ENCODE results near the gene C7orf25. TPM values are rescaled to one million over a fixed set of nuclear protein-coding genes. Genes with fewer than 3 reads are reported as not detected.

The C7orf25 gene
- total and polyA plus RNA-seq, 10 of the 15 experiments (the other 5 are each of a cell fraction or from before 2014, with no cell fraction given): 0.63 to 3.2 (median 1.7) TPM

GRCh38 chr7:42931834-42932651, 20.2 kb upstream of the C7orf25 start, which contains the start of the genes MRPL32 and PSMA2 (continued):
- TF ChIP-seq PRDM15 (CRISPR knock-in tag; IDR thresholded peaks at IDR 0.05) (no peak), HDGF (IDR thresholded peaks at IDR 0.05) (peak; percentile 21; the same call in 1 of the 2 replicates), KDM1A (IDR thresholded peaks at IDR 0.05; ENCODE audit: borderline replicate concordance) (no peak), MEF2B (IDR thresholded peaks at IDR 0.05; ENCODE audit: partially characterized antibody, poor library complexity, severe bottlenecking) (no peak), POLR2AphosphoS5 (IDR thresholded peaks at IDR 0.05; ENCODE audit: low read length) (peak; percentile 87), ZSCAN29 (IDR thresholded peaks at IDR 0.05) (no peak)
- TF ChIP-seq, protein P1, sequence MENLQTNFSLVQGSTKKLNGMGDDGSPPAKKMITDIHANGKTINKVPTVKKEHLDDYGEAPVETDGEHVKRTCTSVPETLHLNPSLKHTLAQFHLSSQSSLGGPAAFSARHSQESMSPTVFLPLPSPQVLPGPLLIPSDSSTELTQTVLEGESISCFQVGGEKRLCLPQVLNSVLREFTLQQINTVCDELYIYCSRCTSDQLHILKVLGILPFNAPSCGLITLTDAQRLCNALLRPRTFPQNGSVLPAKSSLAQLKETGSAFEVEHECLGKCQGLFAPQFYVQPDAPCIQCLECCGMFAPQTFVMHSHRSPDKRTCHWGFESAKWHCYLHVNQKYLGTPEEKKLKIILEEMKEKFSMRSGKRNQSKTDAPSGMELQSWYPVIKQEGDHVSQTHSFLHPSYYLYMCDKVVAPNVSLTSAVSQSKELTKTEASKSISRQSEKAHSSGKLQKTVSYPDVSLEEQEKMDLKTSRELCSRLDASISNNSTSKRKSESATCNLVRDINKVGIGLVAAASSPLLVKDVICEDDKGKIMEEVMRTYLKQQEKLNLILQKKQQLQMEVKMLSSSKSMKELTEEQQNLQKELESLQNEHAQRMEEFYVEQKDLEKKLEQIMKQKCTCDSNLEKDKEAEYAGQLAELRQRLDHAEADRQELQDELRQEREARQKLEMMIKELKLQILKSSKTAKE (IDR thresholded peaks at IDR 0.05; ENCODE audit: low read depth, poor library complexity, severe bottlenecking): no peak

Measured in GM12878 (cell line).